HepG2 (cell line): ENCODE measurements around the gene TRIM28. TPM values are rescaled to one million over a fixed set of nuclear protein-coding genes. Genes with fewer than 3 reads are reported as not detected.

ENCODE experiments used
- HINFP ChIP-seq: sonication (generic); formaldehyde crosslinking; IDR thresholded peaks from 2 replicates; pipeline ENCODE4 v1.4.0; 2020; ENCODE audit warnings: low read depth, mild to moderate bottlenecking, missing genetic modification reagents
- HMG20B ChIP-seq: conservative IDR thresholded peaks from 2 replicates; pipeline ENCODE4 v1.6.1; 2016; ENCODE audit warnings: missing genetic modification reagents, missing compliant biosample characterization
- JARID2 ChIP-seq: sonication (generic); formaldehyde crosslinking; IDR thresholded peaks from 2 replicates; pipeline ENCODE4 v1.8.1; 2023; ENCODE audit warnings: missing genetic modification reagents, inconsistent platforms; ENCODE audit not compliant: insufficient replicate concordance
- NFE2L2 ChIP-seq: fragments of 150-350 bp; IDR thresholded peaks from 2 replicates; pipeline ENCODE4 v1.6.1; 2014; ENCODE audit warnings: low read length
- PTBP1 ChIP-seq: fragments of 200-400 bp; formaldehyde crosslinking; IDR thresholded peaks from 2 replicates; pipeline ENCODE4 v1.6.1; 2018; ENCODE audit warnings: low read length, low read depth; ENCODE audit not compliant: poor library complexity, severe bottlenecking
- RARA ChIP-seq: IDR thresholded peaks from 2 replicates; pipeline ENCODE4 v1.6.1; 2016; ENCODE audit warnings: missing genetic modification reagents, missing compliant biosample characterization
- RBM39 ChIP-seq: fragments of 200-400 bp; formaldehyde crosslinking; IDR thresholded peaks from one replicate; pipeline ENCODE4 v1.6.1; 2018; ENCODE audit warnings: antibody characterized with exemption, mild to moderate bottlenecking, low read depth, low read length; ENCODE audit not compliant: poor library complexity, severe bottlenecking
- ZC3H4 ChIP-seq: sonication (generic); formaldehyde crosslinking; IDR thresholded peaks from 2 replicates; pipeline ENCODE4 v1.4.0; 2020; ENCODE audit warnings: missing genetic modification reagents, borderline replicate concordance
- ZNF20 ChIP-seq: sonication (generic); formaldehyde crosslinking; IDR thresholded peaks from 2 replicates; pipeline ENCODE4 v1.4.0; 2020; ENCODE audit warnings: mild to moderate bottlenecking, moderate library complexity, missing genetic modification reagents
- ZNF276 ChIP-seq: sonication (generic); formaldehyde crosslinking; IDR thresholded peaks from 2 replicates; pipeline ENCODE4 v1.4.0; 2020; ENCODE audit warnings: mild to moderate bottlenecking, low read depth, missing genetic modification reagents
- ZNF567 ChIP-seq: sonication (generic); formaldehyde crosslinking; IDR thresholded peaks from 2 replicates; pipeline ENCODE4 v1.8.1; 2023; ENCODE audit warnings: mild to moderate bottlenecking, missing genetic modification reagents, borderline replicate concordance
- ZNF598 ChIP-seq: sonication (generic); formaldehyde crosslinking; IDR thresholded peaks from 2 replicates; pipeline ENCODE4 v1.5.1; 2020; ENCODE audit warnings: mild to moderate bottlenecking, missing genetic modification reagents, borderline replicate concordance
- ZNF629 ChIP-seq: sonication (generic); formaldehyde crosslinking; conservative IDR thresholded peaks from 2 replicates; pipeline ENCODE4 v1.5.0; 2020; ENCODE audit warnings: missing genetic modification reagents
- ZNF7 ChIP-seq: IDR thresholded peaks from 2 replicates; pipeline ENCODE4 v1.6.1; 2016; ENCODE audit warnings: missing biosample characterization, missing genetic modification reagents
- ZNF839 ChIP-seq: sonication (generic); formaldehyde crosslinking; IDR thresholded peaks from 2 replicates; pipeline ENCODE4 v1.4.0; 2020; ENCODE audit warnings: missing genetic modification reagents, mild to moderate bottlenecking, borderline replicate concordance
- polyA plus RNA-seq, 8 experiments: library from polyadenylated mRNA; depleted of rRNA in 3 of 8; stranded (reverse) in 7 of 8; unstranded in 1 of 8; fragments of >200 nt; fragmentation: Illumina TruSeq in 4 of 8; extraction: Trizol in 4 of 8; gene quantifications; 2 replicates each; pipeline versions ENCODE4 v1.2.1 to v1.2.3, GENCODE V29; 2011 to 2016; ENCODE audit warnings: low read depth in 4 of 8, missing spikeins in 1 of 8, mixed read lengths in 1 of 8; ENCODE audit not compliant: insufficient read depth in 1 of 8
- total RNA-seq, 5 experiments: library from RNA; depleted of rRNA; stranded (reverse); fragments of >200 nt; fragmentation: Illumina TruSeq; extraction: Trizol; gene quantifications; 2 replicates each; pipeline ENCODE4 v1.2.3, GENCODE V29; 2016; ENCODE audit warnings: low read depth in 1 of 5
- TF ChIP-seq, protein P1 (sequence below): sonication (generic); formaldehyde crosslinking; IDR thresholded peaks from 2 replicates; pipeline ENCODE4 v1.5.1; 2020; ENCODE audit warnings: missing genetic modification reagents, mild to moderate bottlenecking, borderline replicate concordance
- TF ChIP-seq, protein P2 (sequence below): sonication (generic); formaldehyde crosslinking; IDR thresholded peaks from 2 replicates; pipeline ENCODE4 v1.8.1; 2023; ENCODE audit warnings: mild to moderate bottlenecking, missing genetic modification reagents
- TF ChIP-seq, protein P3 (sequence below): sonication (generic); formaldehyde crosslinking; IDR thresholded peaks from 2 replicates; pipeline ENCODE4 v1.4.0; 2020; ENCODE audit warnings: mild to moderate bottlenecking, missing genetic modification reagents

TRIM28 gene
- total and polyA plus RNA-seq, 2 of the 13 experiments (the other 11 are each of a cell fraction or from before 2014, with no cell fraction given), result 361 to 439 TPM

DNA sequence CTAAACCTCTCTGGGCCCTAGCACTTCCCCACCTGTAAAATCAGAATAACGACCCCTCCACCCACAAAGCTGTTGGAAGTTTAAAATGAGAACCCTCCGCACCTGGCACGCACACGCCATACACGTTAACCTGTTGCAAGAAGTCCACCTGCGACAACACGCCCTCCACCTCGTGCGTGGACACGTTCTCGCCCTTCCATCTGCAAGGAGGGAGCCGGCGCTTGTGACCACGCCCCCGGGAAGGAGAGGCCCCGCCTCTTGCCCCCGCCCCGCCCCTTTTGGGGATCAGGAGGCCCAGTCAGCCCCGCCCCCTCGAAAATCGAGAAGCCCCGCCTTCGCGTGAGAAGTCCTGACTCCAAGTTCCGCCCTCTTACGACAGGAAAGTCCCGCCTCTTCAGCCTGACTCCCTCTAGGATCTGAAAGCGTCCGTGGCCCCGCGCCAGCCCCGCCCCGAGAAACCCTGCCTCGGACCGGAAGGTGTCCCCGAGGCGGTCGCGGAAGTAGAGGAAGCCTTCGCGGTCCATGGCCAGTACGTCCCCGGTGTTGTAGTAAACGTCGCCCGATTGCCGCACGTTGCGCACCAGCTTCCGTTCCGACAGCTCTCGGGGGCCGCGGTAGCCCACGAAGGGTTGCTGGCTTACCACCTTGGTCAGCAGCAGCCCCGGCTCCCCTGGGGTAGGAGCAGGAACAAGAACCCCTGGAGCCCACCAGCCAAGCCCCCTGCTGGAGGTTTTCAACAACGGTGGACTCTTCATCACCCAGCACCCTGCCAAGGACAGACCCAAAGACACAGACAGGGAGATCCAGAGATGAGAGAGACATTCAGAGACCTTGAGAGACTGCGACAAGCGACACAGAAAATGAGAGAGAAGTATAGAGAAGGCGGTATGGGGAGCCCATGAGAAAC, 44.6 kb upstream of the TRIM28 start (continued):
- no peak for TF ChIP-seq ZNF629 (CRISPR knock-in tag)
- no peak for TF ChIP-seq RBM39
- no peak for TF ChIP-seq ZC3H4
- no peak for TF ChIP-seq NFE2L2
- no peak for TF ChIP-seq ZNF598 (CRISPR knock-in tag)
- TF ChIP-seq ZNF567 (CRISPR knock-in tag), result peak; percentile 25; the same call in 1 of the 2 replicates
- TF ChIP-seq HMG20B, result 0 out of 2 replicates have a peak, but pooled peaks have one; percentile 32
- TF ChIP-seq ZNF839 (CRISPR knock-in tag), result 0 out of 2 replicates have a peak, but pooled peaks have one; percentile 67
- peak; percentile 72; the same call in 1 of the 2 replicates for TF ChIP-seq ZNF276
- TF ChIP-seq, protein P1, sequence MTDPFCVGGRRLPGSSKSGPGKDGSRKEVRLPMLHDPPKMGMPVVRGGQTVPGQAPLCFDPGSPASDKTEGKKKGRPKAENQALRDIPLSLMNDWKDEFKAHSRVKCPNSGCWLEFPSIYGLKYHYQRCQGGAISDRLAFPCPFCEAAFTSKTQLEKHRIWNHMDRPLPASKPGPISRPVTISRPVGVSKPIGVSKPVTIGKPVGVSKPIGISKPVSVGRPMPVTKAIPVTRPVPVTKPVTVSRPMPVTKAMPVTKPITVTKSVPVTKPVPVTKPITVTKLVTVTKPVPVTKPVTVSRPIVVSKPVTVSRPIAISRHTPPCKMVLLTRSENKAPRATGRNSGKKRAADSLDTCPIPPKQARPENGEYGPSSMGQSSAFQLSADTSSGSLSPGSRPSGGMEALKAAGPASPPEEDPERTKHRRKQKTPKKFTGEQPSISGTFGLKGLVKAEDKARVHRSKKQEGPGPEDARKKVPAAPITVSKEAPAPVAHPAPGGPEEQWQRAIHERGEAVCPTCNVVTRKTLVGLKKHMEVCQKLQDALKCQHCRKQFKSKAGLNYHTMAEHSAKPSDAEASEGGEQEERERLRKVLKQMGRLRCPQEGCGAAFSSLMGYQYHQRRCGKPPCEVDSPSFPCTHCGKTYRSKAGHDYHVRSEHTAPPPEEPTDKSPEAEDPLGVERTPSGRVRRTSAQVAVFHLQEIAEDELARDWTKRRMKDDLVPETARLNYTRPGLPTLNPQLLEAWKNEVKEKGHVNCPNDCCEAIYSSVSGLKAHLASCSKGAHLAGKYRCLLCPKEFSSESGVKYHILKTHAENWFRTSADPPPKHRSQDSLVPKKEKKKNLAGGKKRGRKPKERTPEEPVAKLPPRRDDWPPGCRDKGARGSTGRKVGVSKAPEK, result no peak
- no peak for TF ChIP-seq PTBP1
- TF ChIP-seq ZNF20 (CRISPR knock-in tag), result no peak
- peak; percentile 66 for TF ChIP-seq RARA (CRISPR knock-in tag)
- peak; percentile 88 for TF ChIP-seq HINFP (CRISPR knock-in tag)
- peak; percentile 61 for TF ChIP-seq JARID2 (CRISPR knock-in tag)
- no peak for TF ChIP-seq ZNF7 (CRISPR knock-in tag)
- TF ChIP-seq, protein P2, sequence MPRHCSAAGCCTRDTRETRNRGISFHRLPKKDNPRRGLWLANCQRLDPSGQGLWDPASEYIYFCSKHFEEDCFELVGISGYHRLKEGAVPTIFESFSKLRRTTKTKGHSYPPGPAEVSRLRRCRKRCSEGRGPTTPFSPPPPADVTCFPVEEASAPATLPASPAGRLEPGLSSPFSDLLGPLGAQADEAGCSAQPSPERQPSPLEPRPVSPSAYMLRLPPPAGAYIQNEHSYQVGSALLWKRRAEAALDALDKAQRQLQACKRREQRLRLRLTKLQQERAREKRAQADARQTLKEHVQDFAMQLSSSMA, result peak; percentile 83
- TF ChIP-seq, protein P3, sequence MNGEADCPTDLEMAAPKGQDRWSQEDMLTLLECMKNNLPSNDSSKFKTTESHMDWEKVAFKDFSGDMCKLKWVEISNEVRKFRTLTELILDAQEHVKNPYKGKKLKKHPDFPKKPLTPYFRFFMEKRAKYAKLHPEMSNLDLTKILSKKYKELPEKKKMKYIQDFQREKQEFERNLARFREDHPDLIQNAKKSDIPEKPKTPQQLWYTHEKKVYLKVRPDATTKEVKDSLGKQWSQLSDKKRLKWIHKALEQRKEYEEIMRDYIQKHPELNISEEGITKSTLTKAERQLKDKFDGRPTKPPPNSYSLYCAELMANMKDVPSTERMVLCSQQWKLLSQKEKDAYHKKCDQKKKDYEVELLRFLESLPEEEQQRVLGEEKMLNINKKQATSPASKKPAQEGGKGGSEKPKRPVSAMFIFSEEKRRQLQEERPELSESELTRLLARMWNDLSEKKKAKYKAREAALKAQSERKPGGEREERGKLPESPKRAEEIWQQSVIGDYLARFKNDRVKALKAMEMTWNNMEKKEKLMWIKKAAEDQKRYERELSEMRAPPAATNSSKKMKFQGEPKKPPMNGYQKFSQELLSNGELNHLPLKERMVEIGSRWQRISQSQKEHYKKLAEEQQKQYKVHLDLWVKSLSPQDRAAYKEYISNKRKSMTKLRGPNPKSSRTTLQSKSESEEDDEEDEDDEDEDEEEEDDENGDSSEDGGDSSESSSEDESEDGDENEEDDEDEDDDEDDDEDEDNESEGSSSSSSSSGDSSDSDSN (CRISPR knock-in tag), result peak; percentile 97
